Right hindlimb (tissue), 1 donor: Measurements from ENCODE around the gene LATS1.
"Not testable (repeated sequence)": the region's sequence is repeated elsewhere in the genome, so short reads cannot be mapped to it uniquely, and the experiment has no call there.

Experiments used
- DNase-seq: peaks from one replicate; pipeline ENCODE4 v3.0.0-alpha.2; 2018

Gene LATS1

GRCh38 chr6:149728499-149729234, 10.8 kb upstream of the LATS1 start:
- DNase-seq = no peak

- DNase-seq = no peak
Observed at GRCh38 chr6:149727793-149728498, 10.0 kb upstream of the LATS1 start.

- no peak for DNase-seq
Observed at GRCh38 chr6:149725785-149726184, 7.9 kb upstream of the LATS1 start.

GRCh38 chr6:149723771-149724417, 6.0 kb upstream of the LATS1 start:
- no peak for DNase-seq

GRCh38 chr6:149723262-149723661, 5.4 kb upstream of the LATS1 start:
- DNase-seq = no peak

GRCh38 chr6:149719531-149719930, 1.6 kb upstream of the LATS1 start:
- DNase-seq = no peak

- no peak for DNase-seq
Observed at GRCh38 chr6:149717255-149717587, 680 bp downstream of the LATS1 start.

GRCh38 chr6:149716181-149716963, 1.5 kb downstream of the LATS1 start:
- DNase-seq = no peak

GRCh38 chr6:149714442-149714841, 3.5 kb downstream of the LATS1 start:
- DNase-seq = no peak

- DNase-seq = no peak
Observed at GRCh38 chr6:149711711-149712110, 6.2 kb downstream of the LATS1 start.

GRCh38 chr6:149701714-149702113, 16.2 kb downstream of the LATS1 start:
- no peak for DNase-seq

GRCh38 chr6:149699150-149699549, 18.8 kb downstream of the LATS1 start:
- no peak for DNase-seq

GRCh38 chr6:149698175-149698574, 19.7 kb downstream of the LATS1 start:
- no peak for DNase-seq

- no peak for DNase-seq
Observed at GRCh38 chr6:149696901-149697300, 21.0 kb downstream of the LATS1 start.

GRCh38 chr6:149694921-149695320, 23.0 kb downstream of the LATS1 start:
- DNase-seq = no peak

- no peak for DNase-seq
Observed at GRCh38 chr6:149691201-149691600, 26.7 kb downstream of the LATS1 start.

GRCh38 chr6:149686230-149686629, 31.7 kb downstream of the LATS1 start:
- DNase-seq = no peak

GRCh38 chr6:149683256-149683859, 34.5 kb downstream of the LATS1 start:
- no peak for DNase-seq

- DNase-seq = not testable (repeated sequence)
Observed at GRCh38 chr6:149681845-149682244, 36.1 kb downstream of the LATS1 start.

GRCh38 chr6:149681209-149681608, 36.7 kb downstream of the LATS1 start:
- no peak for DNase-seq

- no peak for DNase-seq
Observed at GRCh38 chr6:149680503-149680902, 37.4 kb downstream of the LATS1 start.

GRCh38 chr6:149672265-149672664, 45.6 kb downstream of the LATS1 start:
- DNase-seq = not testable (repeated sequence)

GRCh38 chr6:149660028-149660427, 57.9 kb downstream of the LATS1 start:
- no peak for DNase-seq
